Lower leg skin (tissue), 4 donors: ENCODE data around the gene CBL. TPM values are rescaled to one million over a fixed set of nuclear protein-coding genes. Genes with fewer than 3 reads are reported as not detected.

ENCODE experiments used
- DNase-seq, 2 donors: peaks; one replicate each; pipeline ENCODE4 v3.0.0-alpha.2; 2019; ENCODE audit warnings: low spot score in 2 of 2
- H3K4me3 ChIP-seq: fragments of 200-600 bp; sonication (generic); 2 replicates; pipeline ENCODE4 v1.5.1; 2017; ENCODE audit warnings: mild to moderate bottlenecking, low read depth; ENCODE audit not compliant: poor library complexity, severe bottlenecking
- CTCF ChIP-seq, 3 donors: fragments of 450-650 bp; IDR thresholded peaks; one replicate each; pipeline ENCODE4 v1.5.1; 2016; ENCODE audit warnings: antibody characterized with exemption in 3 of 3, mild to moderate bottlenecking in 3 of 3, moderate library complexity in 2 of 3
- POLR2A ChIP-seq, 2 donors: fragments of 450-650 bp; IDR thresholded peaks; one replicate each; pipeline ENCODE4 v1.6.1; 2016 to 2017; ENCODE audit warnings: antibody characterized with exemption in 2 of 2, mild to moderate bottlenecking in 1 of 2, moderate library complexity in 1 of 2
- WGBS, 2 donors: methylation state at CpG; one replicate each; pipeline ENCODE4 v1.1.5; 2018; 5-methylcytosine and 5-hydroxymethylcytosine counted together
- intact Hi-C: fragments of 100-400 bp; cut with DNase I; formaldehyde crosslinking; loops from one replicate; pipeline ENCODE4 v1.15.0; 2023; ENCODE audit warnings: low total_unique reads
- total RNA-seq, 4 donors: library from RNA; depleted of rRNA; stranded (reverse); fragments of >200 nt; gene quantifications; one replicate each; pipeline ENCODE4 v1.1.0, GENCODE V29; 2016

CBL gene
- total RNA-seq, 4 donors from 2014 or later, result 11.7 to 14.6 (median 14.0) TPM

GRCh38 chr11:119258983-119259382 is 52.8 kb downstream of the CBL start:
- 87 to 89% methylated on average over 3 of the region's 3 CpGs for WGBS, 2 donors
- intact Hi-C loops, result no loop called here
- no peak for TF ChIP-seq CTCF (IDR thresholded peaks at IDR 0.05)
- no peak for TF ChIP-seq POLR2A (IDR thresholded peaks at IDR 0.05)
- DNase-seq, result no peak
- H3K4me3 ChIP-seq, result no peak overlapping the region

GRCh38 chr11:119262668-119263351 is 56.7 kb downstream of the CBL start:
- intact Hi-C loops, result no loop called here
- DNase-seq, result no peak
- WGBS, 2 donors, result 54 to 58% methylated on average over 5 of the region's 5 CpGs
- H3K4me3 ChIP-seq, result no peak overlapping the region
- TF ChIP-seq CTCF (IDR thresholded peaks at IDR 0.05) (no peak), POLR2A (IDR thresholded peaks at IDR 0.05) (no peak)

GRCh38 chr11:119263352-119263940 is 57.3 kb downstream of the CBL start:
- TF ChIP-seq POLR2A (IDR thresholded peaks at IDR 0.05), result no peak
- no peak for TF ChIP-seq CTCF (IDR thresholded peaks at IDR 0.05)
- intact Hi-C loops, result no loop called here
- DNase-seq, result no peak
- H3K4me3 ChIP-seq, result no peak overlapping the region
- WGBS, 2 donors, result 39 to 49% methylated on average over 3 of the region's 3 CpGs

- intact Hi-C loops, result no loop called here
- 85 to 89% methylated on average over 3 of the region's 3 CpGs for WGBS, 2 donors
- no peak overlapping the region for H3K4me3 ChIP-seq
- no peak for DNase-seq
- no peak for TF ChIP-seq POLR2A (IDR thresholded peaks at IDR 0.05)
- no peak for TF ChIP-seq CTCF (IDR thresholded peaks at IDR 0.05)
These were observed 59.9 kb downstream of the CBL start for GRCh38 chr11:119266063-119266462.

- DNase-seq, result no peak
- H3K4me3 ChIP-seq, result no peak overlapping the region
- WGBS, 2 donors, result 76 to 78% methylated on average over 7 of the region's 7 CpGs
- TF ChIP-seq CTCF (IDR thresholded peaks at IDR 0.05) (no peak), POLR2A (IDR thresholded peaks at IDR 0.05) (no peak)
- intact Hi-C loops, result no loop called here
These were observed 60.5 kb downstream of the CBL start for GRCh38 chr11:119266517-119267255.
